Type B pancreatic cell (in vitro differentiated cells): ENCODE measurements around the gene ZIK1. TPM values are rescaled to one million over a fixed set of nuclear protein-coding genes. Genes with fewer than 3 reads are reported as not detected.

ENCODE experiments used
- DNase-seq: peaks from one replicate; pipeline ENCODE4 v3.0.0; 2021; ENCODE audit warnings: mixed read lengths; ENCODE audit not compliant: unreplicated experiment; ENCODE audit errors: extremely low spot score
- H3K27ac Mint-ChIP-seq: 2 replicates; pipeline ENCODE4 v1.8.0; 2021; ENCODE audit warnings: mild to moderate bottlenecking, mixed read lengths
- H3K27me3 Mint-ChIP-seq: 2 replicates; pipeline ENCODE4 v1.8.0; 2021; ENCODE audit warnings: mixed read lengths
- H3K36me3 Mint-ChIP-seq: 2 replicates; pipeline ENCODE4 v1.8.0; 2021; ENCODE audit warnings: mixed read lengths
- H3K4me1 Mint-ChIP-seq: one replicate; pipeline ENCODE4 v1.8.0; 2021; ENCODE audit warnings: mixed read lengths; ENCODE audit not compliant: unreplicated experiment
- H3K4me3 Mint-ChIP-seq: 2 replicates; pipeline ENCODE4 v1.8.0; 2021; ENCODE audit warnings: mild to moderate bottlenecking, mixed read lengths
- H3K9me3 Mint-ChIP-seq: 2 replicates; pipeline ENCODE4 v1.8.0; 2021; ENCODE audit warnings: mixed read lengths
- total RNA-seq: library from RNA; stranded (reverse); gene quantifications from 2 replicates; pipeline ENCODE4 v1.2.1, GENCODE V29; 2021; ENCODE audit warnings: low replicate concordance
- TF ChIP-seq, protein P1 (sequence below): fragments of 200-600 bp; sonication (generic); conservative IDR thresholded peaks from 2 replicates; pipeline ENCODE4 v1.5.0; 2021; ENCODE audit warnings: antibody characterized with exemption, mild to moderate bottlenecking

The ZIK1 gene
- total RNA-seq, 1 donor from 2014 or later = 17.6 TPM

DNA sequence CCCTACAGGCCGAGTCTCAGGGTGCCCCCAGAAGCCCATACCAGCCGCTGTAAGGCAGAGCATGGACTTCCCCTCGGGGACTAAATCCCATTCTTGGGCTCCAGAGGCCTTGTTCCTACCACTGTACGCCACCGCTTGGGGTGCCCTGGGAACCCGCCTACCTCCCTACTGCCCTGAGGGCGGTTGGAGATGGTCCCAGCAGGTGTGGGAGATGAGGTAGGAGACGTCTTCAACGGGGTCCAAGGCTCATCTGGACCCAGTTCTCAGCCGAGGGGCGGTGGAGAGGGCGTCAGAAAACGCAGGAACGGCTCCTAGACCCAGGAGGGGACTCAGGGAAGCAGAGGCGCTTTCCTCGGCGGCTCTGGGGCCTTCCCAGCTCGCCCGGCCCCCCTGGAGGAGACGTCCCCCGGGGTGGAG, 833 bp upstream of the ZIK1 start:
- Mint-ChIP-seq H3K9me3 (peaks cover 38% of the 10 kb centered on the region), H3K4me1 (peaks cover 6% of the 10 kb centered on the region), H3K4me3 (peak overlapping the region; percentile 95), H3K27ac (no peak overlapping the region), H3K27me3 (peaks cover 4% of the 10 kb centered on the region), H3K36me3 (peaks cover 42% of the 10 kb centered on the region)
- no peak for DNase-seq
- TF ChIP-seq, protein P1, sequence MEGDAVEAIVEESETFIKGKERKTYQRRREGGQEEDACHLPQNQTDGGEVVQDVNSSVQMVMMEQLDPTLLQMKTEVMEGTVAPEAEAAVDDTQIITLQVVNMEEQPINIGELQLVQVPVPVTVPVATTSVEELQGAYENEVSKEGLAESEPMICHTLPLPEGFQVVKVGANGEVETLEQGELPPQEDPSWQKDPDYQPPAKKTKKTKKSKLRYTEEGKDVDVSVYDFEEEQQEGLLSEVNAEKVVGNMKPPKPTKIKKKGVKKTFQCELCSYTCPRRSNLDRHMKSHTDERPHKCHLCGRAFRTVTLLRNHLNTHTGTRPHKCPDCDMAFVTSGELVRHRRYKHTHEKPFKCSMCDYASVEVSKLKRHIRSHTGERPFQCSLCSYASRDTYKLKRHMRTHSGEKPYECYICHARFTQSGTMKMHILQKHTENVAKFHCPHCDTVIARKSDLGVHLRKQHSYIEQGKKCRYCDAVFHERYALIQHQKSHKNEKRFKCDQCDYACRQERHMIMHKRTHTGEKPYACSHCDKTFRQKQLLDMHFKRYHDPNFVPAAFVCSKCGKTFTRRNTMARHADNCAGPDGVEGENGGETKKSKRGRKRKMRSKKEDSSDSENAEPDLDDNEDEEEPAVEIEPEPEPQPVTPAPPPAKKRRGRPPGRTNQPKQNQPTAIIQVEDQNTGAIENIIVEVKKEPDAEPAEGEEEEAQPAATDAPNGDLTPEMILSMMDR = no peak

DNA sequence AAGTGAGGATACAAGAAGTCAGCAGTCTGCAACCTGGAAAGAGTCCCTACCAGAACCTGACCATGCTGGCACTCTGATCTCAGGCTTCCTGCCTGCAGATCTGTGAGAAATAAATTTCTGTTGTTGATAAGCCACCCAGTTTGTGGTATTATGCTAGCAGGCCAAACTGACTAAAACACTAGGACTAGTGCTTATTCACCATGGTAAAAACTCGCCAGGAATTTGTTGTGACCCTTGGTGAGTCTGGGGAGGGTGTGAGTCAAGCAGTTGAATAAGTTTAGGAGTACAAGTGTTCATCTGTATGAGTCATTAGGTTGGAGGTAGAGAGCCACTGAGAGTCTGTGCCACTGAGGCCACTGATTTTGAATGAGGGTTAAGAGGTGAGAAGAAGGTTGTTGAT, 3.6 kb downstream of the ZIK1 start:
- TF ChIP-seq, protein P1 = no peak
- Mint-ChIP-seq H3K9me3 (peaks cover 45% of the 10 kb centered on the region), H3K36me3 (peaks cover 82% of the 10 kb centered on the region), H3K27ac (no peak overlapping the region), H3K4me3 (no peak overlapping the region), H3K27me3 (peaks cover 4% of the 10 kb centered on the region), H3K4me1 (peaks cover 6% of the 10 kb centered on the region)
- no peak for DNase-seq

DNA sequence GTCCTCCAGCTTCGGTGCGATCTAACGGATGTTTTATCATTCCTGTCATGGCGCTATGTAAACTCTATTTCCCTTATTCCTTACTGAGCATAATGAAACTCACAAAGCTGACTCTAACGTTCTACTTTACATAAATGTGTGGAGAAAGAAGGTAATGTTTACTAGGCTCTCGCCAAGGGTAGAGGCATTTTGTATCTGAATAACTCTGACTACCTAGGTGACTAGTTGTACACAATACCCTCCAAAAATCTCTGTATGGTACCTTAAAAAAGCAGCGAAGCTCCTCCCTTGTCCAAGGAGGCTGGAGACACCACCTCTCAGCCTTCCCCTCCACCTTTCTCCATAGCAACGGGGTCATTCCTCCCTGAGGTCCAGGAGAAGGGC, 15.4 kb downstream of the ZIK1 start:
- peak overlapping the region; percentile 54 for H3K27ac Mint-ChIP-seq
- H3K4me3 Mint-ChIP-seq = peak overlapping the region; percentile 89
- peaks cover 32% of the 10 kb centered on the region for H3K9me3 Mint-ChIP-seq
- TF ChIP-seq, protein P1 = no peak
- H3K27me3 Mint-ChIP-seq = no peaks in the 10 kb centered on the region
- H3K36me3 Mint-ChIP-seq = peaks cover 36% of the 10 kb centered on the region
- peaks cover 4% of the 10 kb centered on the region for H3K4me1 Mint-ChIP-seq
- DNase-seq = no peak

DNA sequence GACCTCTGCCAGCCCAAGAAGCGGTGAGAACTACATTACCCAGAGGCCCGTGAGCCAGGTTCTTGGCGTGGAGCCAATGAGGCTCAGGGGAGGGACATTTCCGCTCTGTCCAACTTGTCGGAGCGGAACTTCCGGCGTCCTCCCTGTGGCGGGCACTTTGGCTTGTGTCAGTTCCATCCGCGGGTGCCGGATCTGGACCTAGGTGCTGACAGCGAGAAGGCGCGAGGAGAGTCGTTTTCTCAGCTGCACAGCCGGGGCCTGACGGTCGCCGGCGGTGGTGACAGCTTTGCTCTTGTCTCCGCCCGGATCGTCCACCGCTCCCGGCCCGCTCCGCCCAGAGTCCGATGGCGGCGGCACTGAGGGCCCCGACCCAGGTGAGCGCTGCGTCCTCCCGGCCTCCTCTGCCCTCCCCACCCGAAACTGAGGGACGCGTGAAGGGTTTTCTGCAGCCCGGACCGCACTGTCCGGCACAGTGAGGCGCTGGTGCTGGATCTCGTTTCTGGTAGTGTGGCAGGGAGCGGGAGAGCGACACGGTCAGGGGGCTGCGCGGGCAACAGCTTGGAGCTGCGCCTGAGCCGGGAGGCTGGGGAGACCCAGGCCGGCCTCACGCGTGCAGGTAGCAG, 15.9 kb downstream of the ZIK1 start, which contains the start of gene ZNF530:
ZNF530 (plus strand) TSS at position 125 of the 623 bp plus-strand sequence. CDS start 4,461 bp downstream, outside the sequence.
- Mint-ChIP-seq H3K9me3 (peaks cover 37% of the 10 kb centered on the region), H3K27ac (peak within 1 kb of the TSS; percentile 54), H3K36me3 (peaks cover 41% of the 10 kb centered on the region), H3K4me3 (peak within 1 kb of the TSS; percentile 89), H3K27me3 (no peaks in the 10 kb centered on the region), H3K4me1 (peaks cover 4% of the 10 kb centered on the region)
- TF ChIP-seq, protein P1 = no peak
- DNase-seq = peak; percentile 90

DNA sequence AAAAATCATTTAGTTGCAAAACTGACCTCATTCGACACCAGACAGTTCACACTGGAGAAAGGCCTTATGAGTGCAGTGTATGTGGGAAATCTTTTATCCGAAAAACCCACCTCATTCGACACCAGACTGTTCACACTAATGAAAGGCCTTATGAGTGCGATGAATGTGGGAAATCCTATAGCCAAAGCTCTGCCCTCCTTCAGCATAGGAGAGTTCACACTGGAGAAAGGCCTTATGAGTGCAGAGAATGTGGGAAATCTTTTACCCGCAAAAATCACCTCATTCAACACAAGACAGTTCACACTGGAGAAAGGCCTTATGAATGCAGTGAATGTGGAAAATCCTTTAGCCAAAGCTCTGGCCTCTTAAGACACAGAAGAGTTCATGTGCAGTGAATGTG, 23.0 kb downstream of the ZIK1 start:
- Mint-ChIP-seq H3K27ac (no peak overlapping the region), H3K4me1 (no peaks in the 10 kb centered on the region), H3K36me3 (peaks cover 59% of the 10 kb centered on the region), H3K4me3 (no peak overlapping the region), H3K27me3 (no peaks in the 10 kb centered on the region), H3K9me3 (peaks cover 27% of the 10 kb centered on the region)
- DNase-seq = no peak
- TF ChIP-seq, protein P1 = no peak
